HG02938 (cell line): ENCODE results near the gene RDH12.
"Not testable (repeated sequence)": the region's sequence is repeated elsewhere in the genome, so short reads cannot be mapped to it uniquely, and the experiment has no call there.

Source experiments
- ATAC-seq: cut with Tn5 transposase; IDR thresholded peaks from one replicate; pipeline ENCODE4 v1.9.1; 2021; ENCODE audit warnings: mild to moderate bottlenecking, moderate library complexity; ENCODE audit not compliant: unreplicated experiment

Gene RDH12

GRCh38 chr14:67701492-67701891 is at the start of gene RDH12:
Gene RDH12 (plus strand): TSS chr14:67701886. CDS start chr14:67722643, 20,757 bp downstream.
- ATAC-seq = not testable (repeated sequence)

GRCh38 chr14:67652189-67652588 is 49.5 kb upstream of the RDH12 start:
- ATAC-seq = no peak

- ATAC-seq = no peak
These were observed 47.9 kb upstream of the RDH12 start for GRCh38 chr14:67653651-67654280.

- no peak for ATAC-seq
These were observed 38.1 kb upstream of the RDH12 start for GRCh38 chr14:67663633-67664032.

- no peak for ATAC-seq
These were observed 35.8 kb upstream of the RDH12 start for GRCh38 chr14:67665868-67666267.

GRCh38 chr14:67666750-67667449 is 34.8 kb upstream of the RDH12 start:
- no peak for ATAC-seq

- ATAC-seq = no peak
These were observed 33.1 kb upstream of the RDH12 start for GRCh38 chr14:67668559-67668958.

- ATAC-seq = no peak
These were observed 28.2 kb upstream of the RDH12 start for GRCh38 chr14:67673451-67673850.

- ATAC-seq = peak; percentile 38
These were observed 27.6 kb upstream of the RDH12 start for GRCh38 chr14:67674139-67674479.

- ATAC-seq = peak; percentile 84
These were observed 27.0 kb upstream of the RDH12 start, which contains the start of gene VTI1B for GRCh38 chr14:67674480-67675218. Gene VTI1B (minus strand): TSS chr14:67674632. CDS start chr14:67674489, 143 bp downstream.

- no peak for ATAC-seq
These were observed 26.5 kb upstream of the RDH12 start for GRCh38 chr14:67675219-67675582.

GRCh38 chr14:67679006-67679405 is 22.7 kb upstream of the RDH12 start:
- ATAC-seq = no peak

- ATAC-seq = peak; percentile 99
These were observed 21.5 kb upstream of the RDH12 start for GRCh38 chr14:67680121-67680602.

GRCh38 chr14:67680941-67681340 is 20.7 kb upstream of the RDH12 start:
- no peak for ATAC-seq

- no peak for ATAC-seq
These were observed 17.8 kb upstream of the RDH12 start for GRCh38 chr14:67683842-67684241.

GRCh38 chr14:67690011-67690410 is 11.7 kb upstream of the RDH12 start:
- no peak for ATAC-seq

GRCh38 chr14:67694791-67695393 is 6.8 kb upstream of the RDH12 start:
- peak; percentile 86 for ATAC-seq

- peak; percentile 88 for ATAC-seq
These were observed 6.2 kb upstream of the RDH12 start, which contains the start of gene RDH11 for GRCh38 chr14:67695394-67695949. Gene RDH11 (minus strand): TSS chr14:67695764. CDS start chr14:67695703, 61 bp downstream.

- ATAC-seq = no peak
These were observed 4.7 kb upstream of the RDH12 start for GRCh38 chr14:67697006-67697405.

GRCh38 chr14:67698179-67698578 is 3.5 kb upstream of the RDH12 start:
- no peak for ATAC-seq

GRCh38 chr14:67703997-67704396 is 2.3 kb downstream of the RDH12 start:
- no peak for ATAC-seq
